T-helper 17 cell (primary cell): Measurements from ENCODE around the gene ANAPC16. TPM values are rescaled to one million over a fixed set of nuclear protein-coding genes. Genes with fewer than 3 reads are reported as not detected.
A peak's percentile ranks its signal among the peaks of the same experiment; 100 is the strongest.
"Not testable (repeated sequence)": the region's sequence is repeated elsewhere in the genome, so short reads cannot be mapped to it uniquely, and the experiment has no call there.

ENCODE experiments used
- ATAC-seq: fragments of 150-1000 bp; cut with Tn5 transposase; 2 replicates; pipeline ENCODE4 v1.10.0; 2021; ENCODE audit warnings: mild to moderate bottlenecking, moderate library complexity
- DNase-seq, 3 donors: peaks; one replicate each; pipeline versions ENCODE4 v3.0.0 to v3.0.0-alpha.2; 2020 to 2021
- H3K9me3 ChIP-seq: one replicate; pipeline ENCODE4 v1.7.0; 2013; ENCODE audit warnings: low read length, mild to moderate bottlenecking; ENCODE audit not compliant: control insufficient read depth, poor library complexity, severe bottlenecking
- H3K27ac Mint-ChIP-seq: one replicate; pipeline ENCODE4 v1.8.0; 2022; ENCODE audit warnings: mild to moderate bottlenecking, moderate library complexity, mixed read lengths
- H3K27me3 Mint-ChIP-seq: one replicate; pipeline ENCODE4 v1.8.0; 2022; ENCODE audit warnings: mixed read lengths
- H3K36me3 Mint-ChIP-seq: one replicate; pipeline ENCODE4 v1.8.0; 2022; ENCODE audit warnings: low read depth, mixed read lengths
- H3K4me1 Mint-ChIP-seq: one replicate; pipeline ENCODE4 v1.8.0; 2022; ENCODE audit warnings: mild to moderate bottlenecking, mixed read lengths
- H3K4me3 Mint-ChIP-seq: one replicate; pipeline ENCODE4 v1.8.0; 2022; ENCODE audit warnings: mild to moderate bottlenecking, moderate library complexity, mixed read lengths
- total RNA-seq, 4 donors: library from RNA in 2 of 4; stranded (reverse) in 2 of 4; gene quantifications; one replicate each; pipeline ENCODE4 v1.2.3 and lab custom pipeline; 2022 to 2026

Gene ANAPC16
- total RNA-seq, 2 donors from 2014 or later, result 69.5 to 85.7 TPM

DNA sequence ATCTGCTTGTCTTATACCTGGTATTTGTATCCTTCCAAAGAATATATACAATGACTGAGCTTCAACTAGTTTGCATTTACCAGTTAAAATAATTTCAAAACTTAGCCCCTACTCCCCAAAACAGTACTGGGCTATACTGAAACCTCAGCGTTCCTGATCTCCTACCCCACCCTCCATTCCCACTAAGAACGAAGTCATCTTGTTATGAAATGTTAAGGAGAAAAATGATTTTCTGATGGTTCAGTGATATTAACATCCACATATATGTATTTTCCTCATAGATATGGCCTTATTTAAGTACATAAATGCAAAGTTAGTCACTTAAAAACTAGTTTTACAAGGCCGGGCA is 28.9 kb upstream of the ANAPC16 start:
- ATAC-seq, result no peak
- no peak overlapping the region for H3K27ac Mint-ChIP-seq
- H3K27me3 Mint-ChIP-seq, result no peaks in the 10 kb centered on the region
- no peaks in the 10 kb centered on the region for H3K9me3 ChIP-seq
- H3K4me3 Mint-ChIP-seq, result no peak overlapping the region
- peaks cover 4% of the 10 kb centered on the region for H3K36me3 Mint-ChIP-seq
- peaks cover 4% of the 10 kb centered on the region for H3K4me1 Mint-ChIP-seq
- DNase-seq, result no peak

DNA sequence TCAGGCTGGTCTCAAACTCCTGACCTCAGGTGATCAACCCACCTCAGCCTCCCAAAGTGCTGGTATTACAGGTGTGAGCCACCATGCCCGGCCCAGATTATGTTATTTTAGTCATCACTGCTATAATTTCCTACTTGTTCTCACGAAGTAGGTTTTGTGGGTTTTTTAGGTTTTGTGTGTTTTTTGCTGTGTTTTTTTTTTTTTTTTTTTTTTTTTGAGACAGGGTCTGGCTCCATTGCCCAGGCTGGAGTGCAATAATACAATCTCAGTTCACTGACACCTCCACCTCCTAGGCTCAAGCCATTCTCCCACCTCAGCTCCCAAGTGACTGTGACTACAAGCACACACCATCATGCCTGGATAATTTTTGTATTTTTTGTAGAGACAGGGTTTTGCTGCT is 20.9 kb upstream of the ANAPC16 start:
- H3K27ac Mint-ChIP-seq, result no peak overlapping the region
- H3K36me3 Mint-ChIP-seq, result no peaks in the 10 kb centered on the region
- DNase-seq, result no peak
- H3K4me1 Mint-ChIP-seq, result no peaks in the 10 kb centered on the region
- no peak for ATAC-seq
- H3K4me3 Mint-ChIP-seq, result no peak overlapping the region
- H3K27me3 Mint-ChIP-seq, result no peaks in the 10 kb centered on the region
- no peaks in the 10 kb centered on the region for H3K9me3 ChIP-seq

DNA sequence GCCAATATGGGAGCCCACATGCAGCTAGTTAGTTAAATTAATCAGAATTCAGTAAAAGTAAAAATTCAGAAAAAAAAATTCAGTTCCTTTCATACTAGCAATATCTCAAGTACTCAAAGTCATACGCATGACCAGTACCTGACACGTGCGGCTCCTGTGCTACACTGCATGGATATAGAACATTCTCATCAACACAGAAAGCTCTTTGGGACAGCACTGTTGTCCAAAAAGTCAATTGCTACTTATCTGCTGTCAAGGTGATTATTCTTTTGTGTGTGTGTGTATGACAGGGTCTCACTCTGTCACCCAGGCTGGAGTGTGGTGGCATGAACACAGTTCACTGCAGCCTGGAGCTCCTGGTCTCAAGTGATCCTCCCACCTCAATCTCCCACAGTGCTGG is 14.9 kb upstream of the ANAPC16 start:
- Mint-ChIP-seq H3K4me3 (no peak overlapping the region), H3K27me3 (no peaks in the 10 kb centered on the region), H3K36me3 (peaks cover 3% of the 10 kb centered on the region), H3K4me1 (peaks cover 3% of the 10 kb centered on the region), H3K27ac (no peak overlapping the region)
- H3K9me3 ChIP-seq, result no peaks in the 10 kb centered on the region
- ATAC-seq, result no peak
- no peak for DNase-seq

DNA sequence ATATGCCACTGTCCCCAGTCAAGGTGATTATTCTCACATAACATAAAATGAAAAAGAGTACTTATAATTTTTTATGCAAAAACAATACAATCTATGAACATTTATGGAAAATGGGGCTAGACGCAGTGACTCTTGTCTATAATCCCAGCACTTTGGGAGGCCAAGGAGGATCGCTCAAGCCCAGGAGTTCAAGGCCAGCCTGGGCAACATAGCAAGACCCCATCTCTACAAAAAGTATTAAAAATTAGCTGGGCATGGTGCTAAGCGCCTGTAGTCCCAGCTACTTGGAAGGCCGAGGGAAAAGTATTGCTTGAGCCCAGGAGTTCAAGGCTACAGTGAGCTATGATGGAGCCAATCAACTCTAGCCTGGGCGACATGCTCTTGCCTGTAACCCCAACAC is 14.5 kb upstream of the ANAPC16 start:
- H3K36me3 Mint-ChIP-seq, result peaks cover 3% of the 10 kb centered on the region
- no peak overlapping the region for H3K27ac Mint-ChIP-seq
- ATAC-seq (no peak), DNase-seq (no peak)
- no peaks in the 10 kb centered on the region for H3K9me3 ChIP-seq
- no peaks in the 10 kb centered on the region for H3K27me3 Mint-ChIP-seq
- peaks cover 3% of the 10 kb centered on the region for H3K4me1 Mint-ChIP-seq
- no peak overlapping the region for H3K4me3 Mint-ChIP-seq

GRCh38 chr10:72204296-72204695 is 11.5 kb upstream of the ANAPC16 start:
- ATAC-seq (no peak), DNase-seq (no peak)
- Mint-ChIP-seq H3K27me3 (no peaks in the 10 kb centered on the region), H3K4me1 (peaks cover 7% of the 10 kb centered on the region), H3K4me3 (no peak overlapping the region), H3K27ac (no peak overlapping the region), H3K36me3 (peaks cover 3% of the 10 kb centered on the region)
- no peaks in the 10 kb centered on the region for H3K9me3 ChIP-seq

DNA sequence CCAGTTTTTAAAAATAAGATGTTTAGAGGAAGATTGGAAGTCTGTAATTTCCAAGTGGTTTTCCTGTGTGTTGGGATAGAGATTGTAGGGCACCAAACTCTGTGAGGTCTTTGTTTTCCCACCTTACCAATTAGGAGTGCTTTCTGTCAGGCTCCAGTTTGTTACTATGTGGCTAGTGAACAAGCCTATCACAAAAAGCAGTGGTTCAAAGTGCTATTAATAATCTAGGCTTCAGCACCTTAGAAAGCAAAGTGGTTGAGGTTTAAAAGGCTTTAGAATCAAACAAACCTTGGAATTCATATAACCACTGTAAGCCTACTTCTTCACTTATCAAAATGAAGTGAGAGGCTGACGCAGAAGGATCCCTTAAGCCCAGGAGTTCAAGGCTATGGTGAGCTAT is 11.1 kb upstream of the ANAPC16 start:
- no peak overlapping the region for H3K27ac Mint-ChIP-seq
- H3K27me3 Mint-ChIP-seq, result no peaks in the 10 kb centered on the region
- H3K4me3 Mint-ChIP-seq, result no peak overlapping the region
- no peak for ATAC-seq
- H3K9me3 ChIP-seq, result no peaks in the 10 kb centered on the region
- H3K36me3 Mint-ChIP-seq, result peaks cover 3% of the 10 kb centered on the region
- H3K4me1 Mint-ChIP-seq, result peaks cover 7% of the 10 kb centered on the region
- DNase-seq, result no peak

DNA sequence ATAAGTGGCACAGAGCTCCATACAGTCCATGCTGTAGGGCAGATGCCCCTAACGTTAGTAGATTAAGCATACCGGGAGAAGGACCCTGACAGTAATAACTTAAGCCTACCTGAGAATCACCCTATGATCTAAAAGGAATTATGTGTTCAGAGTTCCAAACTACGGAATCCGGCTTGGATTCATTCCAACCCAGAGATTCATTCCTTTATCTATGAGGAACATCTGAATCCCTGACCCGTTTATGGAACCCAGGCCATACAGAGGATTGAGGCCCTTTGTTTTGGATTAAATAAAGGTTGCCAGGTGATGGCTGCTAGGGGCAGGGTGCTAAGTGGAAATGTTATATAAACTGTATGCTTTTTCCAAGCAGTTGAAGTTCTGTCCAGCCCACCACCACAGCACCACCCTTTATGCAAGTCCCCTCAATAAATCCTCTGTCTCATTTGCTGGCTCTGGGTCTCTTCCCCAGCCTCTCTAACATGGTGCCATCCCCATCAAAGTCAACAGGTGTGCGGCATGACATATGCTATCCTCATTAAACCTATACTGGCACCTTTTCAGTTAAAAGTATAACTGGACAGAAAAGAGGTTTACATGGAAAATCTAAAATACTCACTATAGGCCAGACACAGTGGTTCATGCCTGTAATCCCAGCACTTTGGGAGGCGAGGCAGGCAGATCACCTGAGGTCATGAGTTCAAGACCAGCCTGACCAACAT is 9.1 kb upstream of the ANAPC16 start:
- peaks cover 3% of the 10 kb centered on the region for H3K36me3 Mint-ChIP-seq
- no peak overlapping the region for H3K27ac Mint-ChIP-seq
- DNase-seq, result no peak
- H3K9me3 ChIP-seq, result no peaks in the 10 kb centered on the region
- no peaks in the 10 kb centered on the region for H3K27me3 Mint-ChIP-seq
- H3K4me1 Mint-ChIP-seq, result peaks cover 10% of the 10 kb centered on the region
- no peak for ATAC-seq
- H3K4me3 Mint-ChIP-seq, result no peak overlapping the region

GRCh38 chr10:72208526-72208925 is 7.3 kb upstream of the ANAPC16 start:
- not testable (repeated sequence) for ATAC-seq, H3K9me3 ChIP-seq, H3K36me3 Mint-ChIP-seq, H3K4me3 Mint-ChIP-seq, DNase-seq, H3K27me3 Mint-ChIP-seq
- peak overlapping the region; percentile 66 for H3K27ac Mint-ChIP-seq
- peaks cover 14% of the 10 kb centered on the region for H3K4me1 Mint-ChIP-seq

DNA sequence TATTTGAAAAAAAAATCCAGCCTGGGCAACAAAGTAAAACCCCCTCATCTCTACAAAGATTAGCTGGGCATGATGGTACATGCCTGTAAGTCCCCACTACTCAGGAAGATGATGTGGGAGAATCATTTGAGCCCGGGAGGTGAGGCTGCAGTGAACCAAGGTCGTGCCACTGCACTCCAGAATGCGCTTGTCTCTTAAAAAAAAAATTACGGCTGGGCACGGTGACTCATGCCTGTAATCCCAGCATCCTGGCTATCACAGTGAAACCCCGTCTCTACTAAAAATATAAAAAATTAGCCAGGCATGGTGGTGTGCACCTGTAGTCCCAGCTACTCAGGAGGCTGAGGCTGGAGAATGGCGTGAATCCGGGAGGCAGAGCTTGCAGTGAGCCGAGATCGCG is 4.4 kb upstream of the ANAPC16 start:
- H3K9me3 ChIP-seq, H3K36me3 Mint-ChIP-seq, H3K4me3 Mint-ChIP-seq, H3K27me3 Mint-ChIP-seq, DNase-seq, ATAC-seq: not testable (repeated sequence)
- H3K27ac Mint-ChIP-seq, result peak overlapping the region; percentile 6
- peaks cover 25% of the 10 kb centered on the region for H3K4me1 Mint-ChIP-seq

DNA sequence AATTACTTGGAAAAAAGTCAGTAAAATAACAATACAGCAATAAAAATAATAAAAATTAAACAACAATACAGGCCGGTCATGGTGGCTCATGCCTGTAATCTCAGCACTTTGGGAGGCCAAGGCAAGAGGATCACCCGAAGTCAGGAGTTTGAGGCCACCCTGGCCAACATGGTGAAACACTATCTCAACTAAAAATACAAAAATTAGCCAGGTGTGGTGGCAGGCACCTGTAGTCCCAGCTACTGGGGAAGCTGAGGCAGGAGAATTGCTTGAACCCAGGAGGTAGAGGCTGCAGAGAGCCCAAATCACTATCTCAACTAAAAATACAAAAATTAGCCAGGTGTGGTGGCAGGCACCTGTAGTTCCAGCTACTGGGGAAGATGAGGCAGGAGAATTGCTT is 4.0 kb upstream of the ANAPC16 start:
- not testable (repeated sequence) for DNase-seq, H3K27me3 Mint-ChIP-seq, H3K4me3 Mint-ChIP-seq, H3K9me3 ChIP-seq, H3K36me3 Mint-ChIP-seq, ATAC-seq
- H3K4me1 Mint-ChIP-seq, result peaks cover 25% of the 10 kb centered on the region
- peak overlapping the region; percentile 6 for H3K27ac Mint-ChIP-seq

DNA sequence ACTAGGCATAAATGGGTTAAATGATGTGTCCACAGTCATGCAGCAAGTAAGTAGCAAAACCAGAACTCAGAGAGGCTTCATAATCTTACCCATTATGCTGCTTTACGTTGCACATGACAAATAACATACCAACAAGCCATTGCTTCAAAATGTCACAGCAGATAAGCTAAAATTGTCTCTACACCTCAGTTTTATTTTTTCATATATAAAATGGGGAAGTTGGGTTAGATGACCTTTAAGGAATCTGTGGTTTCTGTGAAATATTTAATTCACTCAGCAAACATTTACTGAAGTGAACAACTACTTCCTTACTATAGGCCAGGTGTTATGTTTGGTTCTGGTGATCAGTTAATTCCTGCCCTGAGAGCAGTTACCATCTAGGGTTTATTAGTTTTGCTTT is 2.5 kb downstream of the ANAPC16 start:
- no peaks in the 10 kb centered on the region for H3K27me3 Mint-ChIP-seq
- no peak for ATAC-seq
- peaks cover 3% of the 10 kb centered on the region for H3K36me3 Mint-ChIP-seq
- H3K4me1 Mint-ChIP-seq, result peaks cover 30% of the 10 kb centered on the region
- H3K4me3 Mint-ChIP-seq, result peak overlapping the region; percentile 77
- H3K27ac Mint-ChIP-seq, result peak overlapping the region; percentile 97
- H3K9me3 ChIP-seq, result no peaks in the 10 kb centered on the region
- no peak for DNase-seq

DNA sequence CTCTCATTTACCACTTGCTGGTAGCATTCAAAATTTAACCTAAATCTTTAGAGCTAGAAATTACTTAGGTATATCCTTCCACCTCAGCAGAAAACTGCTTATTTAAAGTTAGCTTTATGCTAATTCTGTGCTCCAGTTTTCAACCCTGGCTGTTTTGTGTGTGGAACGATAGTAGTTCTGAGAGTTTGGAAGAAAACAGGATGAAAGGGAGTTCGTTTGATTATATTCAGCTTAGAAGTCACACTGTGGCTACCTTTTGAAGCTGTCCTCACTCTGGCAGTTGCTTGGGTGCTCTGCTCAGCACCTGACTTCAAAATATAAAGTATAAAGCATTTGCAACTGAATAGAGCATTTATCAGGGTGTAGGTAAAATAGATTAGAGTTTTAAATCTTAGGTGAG is 2.9 kb downstream of the ANAPC16 start:
- no peaks in the 10 kb centered on the region for H3K27me3 Mint-ChIP-seq
- DNase-seq, result no peak

DNA sequence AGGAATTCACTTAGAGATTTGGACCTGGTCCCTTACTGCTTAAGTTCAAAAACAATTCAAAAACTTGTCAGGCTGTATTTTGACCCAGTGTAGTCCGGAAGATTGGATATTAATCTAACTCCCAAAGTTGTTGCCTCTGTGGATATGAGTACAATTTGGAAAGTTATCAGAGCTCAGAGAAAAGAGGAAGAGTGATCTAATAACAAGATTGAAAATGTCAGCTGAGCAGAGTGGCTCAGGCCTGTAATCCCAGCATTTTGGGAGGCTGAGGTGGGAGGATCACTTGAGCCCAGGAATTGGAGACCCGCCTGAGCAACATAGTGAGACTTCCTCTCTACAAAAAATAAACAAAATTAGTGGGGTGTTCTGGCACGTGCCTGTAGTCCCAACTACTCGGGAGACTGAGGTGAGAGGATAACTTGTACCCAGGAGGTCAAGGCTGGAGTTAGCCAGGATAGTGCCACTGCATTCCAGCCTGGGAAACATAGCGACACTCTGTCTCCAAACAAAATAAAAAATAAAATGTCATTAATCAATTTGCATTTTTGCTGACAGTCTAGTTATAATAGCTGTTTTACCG is 3.5 kb downstream of the ANAPC16 start:
- peak overlapping the region; percentile 77 for H3K4me3 Mint-ChIP-seq
- H3K4me1 Mint-ChIP-seq, result peaks cover 33% of the 10 kb centered on the region
- H3K27ac Mint-ChIP-seq, result peak overlapping the region; percentile 97
- H3K36me3 Mint-ChIP-seq, result peaks cover 3% of the 10 kb centered on the region
- DNase-seq (no peak), ATAC-seq (no peak)
- no peaks in the 10 kb centered on the region for H3K9me3 ChIP-seq
- no peaks in the 10 kb centered on the region for H3K27me3 Mint-ChIP-seq

More for the DNA sequence above, 2.9 kb downstream of the ANAPC16 start:
- peaks cover 3% of the 10 kb centered on the region for H3K36me3 Mint-ChIP-seq
- no peaks in the 10 kb centered on the region for H3K9me3 ChIP-seq
- peak overlapping the region; percentile 97 for H3K27ac Mint-ChIP-seq
- peak overlapping the region; percentile 77 for H3K4me3 Mint-ChIP-seq
- no peak for ATAC-seq
- peaks cover 32% of the 10 kb centered on the region for H3K4me1 Mint-ChIP-seq

- no peak overlapping the region for H3K27ac Mint-ChIP-seq
- peaks cover 26% of the 10 kb centered on the region for H3K4me1 Mint-ChIP-seq
- ATAC-seq, result no peak
- no peaks in the 10 kb centered on the region for H3K27me3 Mint-ChIP-seq
- H3K9me3 ChIP-seq, result no peaks in the 10 kb centered on the region
- no peak for DNase-seq
- peaks cover under 1% of the 10 kb centered on the region for H3K36me3 Mint-ChIP-seq
- H3K4me3 Mint-ChIP-seq, result no peak overlapping the region
Measured at GRCh38 chr10:72220637-72221036, 4.8 kb downstream of the ANAPC16 start.
